WERI-Rb-1 (cell line): ENCODE measurements around the gene C11orf86.

Source experiments
- DNase-seq: peaks from one replicate; pipeline ENCODE4 v3.0.0-alpha.2; 2020
- H3K27ac ChIP-seq: fragments of 250-450 bp; sonication (Bioruptor Pico); 2 replicates; pipeline ENCODE4 v1.5.1; 2020; ENCODE audit warnings: mild to moderate bottlenecking, moderate library complexity
- H3K27me3 ChIP-seq: fragments of 250-450 bp; sonication (Bioruptor Pico); 2 replicates; pipeline ENCODE4 v1.5.1; 2021; ENCODE audit warnings: mild to moderate bottlenecking, low read depth, moderate library complexity; ENCODE audit not compliant: insufficient read depth, severe bottlenecking
- H3K36me3 ChIP-seq: fragments of 250-450 bp; sonication (Bioruptor Pico); 2 replicates; pipeline ENCODE4 v1.5.1; 2020; ENCODE audit warnings: mild to moderate bottlenecking, moderate library complexity
- H3K4me3 ChIP-seq: 2 replicates; pipeline ENCODE4 v1.5.1; 2011; ENCODE audit warnings: low read depth, mild to moderate bottlenecking, control low read depth, low read length
- H3K9me3 ChIP-seq: fragments of 250-450 bp; sonication (Bioruptor Pico); 2 replicates; pipeline ENCODE4 v1.5.1; 2021; ENCODE audit warnings: mild to moderate bottlenecking, moderate library complexity; ENCODE audit not compliant: severe bottlenecking
- CTCF ChIP-seq: IDR thresholded peaks from 2 replicates; pipeline ENCODE4 v1.5.1; 2011; ENCODE audit warnings: low read depth, mild to moderate bottlenecking, control low read depth, inconsistent platforms, low read length

Gene C11orf86

GRCh38 chr11:67010296-67010905 lies 35.3 kb downstream of the C11orf86 start:
- no peak for DNase-seq
- H3K36me3 ChIP-seq, result no peaks in the 10 kb centered on the region
- TF ChIP-seq CTCF, result no peak
- H3K27me3 ChIP-seq, result no peaks in the 10 kb centered on the region
- no peak overlapping the region for H3K27ac ChIP-seq
- H3K9me3 ChIP-seq, result no peaks in the 10 kb centered on the region
- H3K4me3 ChIP-seq, result no peak overlapping the region

- DNase-seq, result no peak
- TF ChIP-seq CTCF, result no peak
- Histone ChIP-seq H3K36me3 (no peaks in the 10 kb centered on the region), H3K27ac (no peak overlapping the region), H3K9me3 (no peaks in the 10 kb centered on the region), H3K4me3 (no peak overlapping the region), H3K27me3 (no peaks in the 10 kb centered on the region)
These were observed 38.5 kb downstream of the C11orf86 start for GRCh38 chr11:67013511-67014045.

GRCh38 chr11:67014343-67014742 lies 39.2 kb downstream of the C11orf86 start:
- TF ChIP-seq CTCF, result no peak
- H3K9me3 ChIP-seq, result no peaks in the 10 kb centered on the region

GRCh38 chr11:67015048-67015447 lies 39.9 kb downstream of the C11orf86 start:
- no peak for TF ChIP-seq CTCF
- no peak overlapping the region for H3K4me3 ChIP-seq
- no peaks in the 10 kb centered on the region for H3K36me3 ChIP-seq
- no peak overlapping the region for H3K27ac ChIP-seq
- no peak for DNase-seq
- no peaks in the 10 kb centered on the region for H3K9me3 ChIP-seq
- no peaks in the 10 kb centered on the region for H3K27me3 ChIP-seq

More at GRCh38 chr11:67014343-67014742, 39.2 kb downstream of the C11orf86 start:
- H3K27ac ChIP-seq, result no peak overlapping the region
- H3K27me3 ChIP-seq, result no peaks in the 10 kb centered on the region
- DNase-seq, result no peak
- H3K4me3 ChIP-seq, result no peak overlapping the region
- H3K36me3 ChIP-seq, result no peaks in the 10 kb centered on the region

GRCh38 chr11:67016550-67016949 lies 41.4 kb downstream of the C11orf86 start:
- no peak overlapping the region for H3K27ac ChIP-seq
- DNase-seq, result no peak
- H3K9me3 ChIP-seq, result no peaks in the 10 kb centered on the region
- no peaks in the 10 kb centered on the region for H3K27me3 ChIP-seq
- H3K4me3 ChIP-seq, result no peak overlapping the region
- no peaks in the 10 kb centered on the region for H3K36me3 ChIP-seq
- no peak for TF ChIP-seq CTCF

- Histone ChIP-seq H3K27me3 (peaks cover 22% of the 10 kb centered on the region), H3K36me3 (no peaks in the 10 kb centered on the region), H3K9me3 (no peaks in the 10 kb centered on the region), H3K27ac (no peak overlapping the region), H3K4me3 (no peak overlapping the region)
- no peak for DNase-seq
- TF ChIP-seq CTCF, result no peak
These were observed 45.8 kb downstream of the C11orf86 start for GRCh38 chr11:67020949-67021348.
